HepG2 (cell line): Measurements from ENCODE around the gene DPYSL3.

Source experiments
- ASH2L ChIP-seq: fragments of 300-600, 200-600 bp; sonication (generic); IDR thresholded peaks from 2 replicates; pipeline ENCODE4 v1.7.0; 2017; ENCODE audit warnings: low read depth, mild to moderate bottlenecking, moderate library complexity, mixed read lengths, low read length; ENCODE audit not compliant: insufficient read length
- FOXM1 ChIP-seq: sonication (generic); formaldehyde crosslinking; IDR thresholded peaks from 2 replicates; pipeline ENCODE4 v1.5.0; 2020; ENCODE audit warnings: missing genetic modification reagents
- HCFC1 ChIP-seq: fragments of 150-350 bp; IDR thresholded peaks from 2 replicates; pipeline ENCODE4 v1.6.1; 2014; ENCODE audit warnings: low read depth, low read length
- MTA1 ChIP-seq: sonication (generic); formaldehyde crosslinking; IDR thresholded peaks from 2 replicates; pipeline ENCODE4 v1.4.0; 2020; ENCODE audit warnings: missing genetic modification reagents, mild to moderate bottlenecking, borderline replicate concordance
- NFE2L2 ChIP-seq: fragments of 150-350 bp; IDR thresholded peaks from 2 replicates; pipeline ENCODE4 v1.6.1; 2014; ENCODE audit warnings: low read length
- ZNF124 ChIP-seq: sonication (generic); formaldehyde crosslinking; IDR thresholded peaks from 2 replicates; pipeline ENCODE4 v1.4.0; 2020; ENCODE audit warnings: missing genetic modification reagents
- ZNF136 ChIP-seq: sonication (generic); formaldehyde crosslinking; IDR thresholded peaks from 2 replicates; pipeline ENCODE4 v1.8.1; 2022; ENCODE audit warnings: low read depth, mild to moderate bottlenecking, moderate library complexity, missing genetic modification reagents
- ZNF235 ChIP-seq: sonication (generic); formaldehyde crosslinking; IDR thresholded peaks from 2 replicates; pipeline ENCODE4 v1.8.1; 2023; ENCODE audit warnings: mild to moderate bottlenecking, missing genetic modification reagents, borderline replicate concordance
- ZNF629 ChIP-seq: sonication (generic); formaldehyde crosslinking; conservative IDR thresholded peaks from 2 replicates; pipeline ENCODE4 v1.5.0; 2020; ENCODE audit warnings: missing genetic modification reagents
- ZNF660 ChIP-seq: sonication (generic); formaldehyde crosslinking; IDR thresholded peaks from 2 replicates; pipeline ENCODE4 v1.5.1; 2020; ENCODE audit warnings: mild to moderate bottlenecking, low read depth, missing genetic modification reagents, borderline replicate concordance
- TF ChIP-seq, protein P1 (sequence below): sonication (generic); formaldehyde crosslinking; IDR thresholded peaks from 2 replicates; pipeline ENCODE4 v1.5.0; 2020; ENCODE audit warnings: mild to moderate bottlenecking, missing genetic modification reagents
- TF ChIP-seq, protein P2 (sequence below): IDR thresholded peaks from 2 replicates; pipeline ENCODE4 v1.6.1; 2012; ENCODE audit warnings: inconsistent platforms

DNA sequence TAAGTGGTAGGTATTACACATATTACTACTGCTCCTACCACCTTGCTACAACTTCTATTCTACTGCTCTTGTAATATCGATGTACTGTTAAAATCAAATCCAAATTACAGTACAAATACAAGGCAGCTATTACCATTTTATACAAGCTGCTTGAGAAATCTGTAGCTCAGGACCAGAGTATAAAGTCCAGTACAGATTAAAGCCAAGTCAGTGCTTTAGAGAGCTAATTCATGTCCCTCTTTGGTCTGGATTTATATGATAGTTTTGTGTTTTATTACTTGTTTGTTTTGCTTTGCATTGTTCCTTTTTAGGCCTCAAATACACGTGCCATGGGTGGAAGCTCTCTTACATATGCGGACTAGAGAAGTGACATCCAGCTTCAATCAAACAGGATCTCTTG lies 75.8 kb downstream of the DPYSL3 start:
- no peak for TF ChIP-seq ZNF629 (CRISPR knock-in tag)
- TF ChIP-seq, protein P1, sequence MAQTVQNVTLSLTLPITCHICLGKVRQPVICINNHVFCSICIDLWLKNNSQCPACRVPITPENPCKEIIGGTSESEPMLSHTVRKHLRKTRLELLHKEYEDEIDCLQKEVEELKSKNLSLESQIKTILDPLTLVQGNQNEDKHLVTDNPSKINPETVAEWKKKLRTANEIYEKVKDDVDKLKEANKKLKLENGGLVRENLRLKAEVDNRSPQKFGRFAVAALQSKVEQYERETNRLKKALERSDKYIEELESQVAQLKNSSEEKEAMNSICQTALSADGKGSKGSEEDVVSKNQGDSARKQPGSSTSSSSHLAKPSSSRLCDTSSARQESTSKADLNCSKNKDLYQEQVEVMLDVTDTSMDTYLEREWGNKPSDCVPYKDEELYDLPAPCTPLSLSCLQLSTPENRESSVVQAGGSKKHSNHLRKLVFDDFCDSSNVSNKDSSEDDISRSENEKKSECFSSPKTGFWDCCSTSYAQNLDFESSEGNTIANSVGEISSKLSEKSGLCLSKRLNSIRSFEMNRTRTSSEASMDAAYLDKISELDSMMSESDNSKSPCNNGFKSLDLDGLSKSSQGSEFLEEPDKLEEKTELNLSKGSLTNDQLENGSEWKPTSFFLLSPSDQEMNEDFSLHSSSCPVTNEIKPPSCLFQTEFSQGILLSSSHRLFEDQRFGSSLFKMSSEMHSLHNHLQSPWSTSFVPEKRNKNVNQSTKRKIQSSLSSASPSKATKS (CRISPR knock-in tag), result no peak
- TF ChIP-seq ZNF660 (CRISPR knock-in tag), result no peak
- no peak for TF ChIP-seq ZNF124 (CRISPR knock-in tag)
- TF ChIP-seq, protein P2, sequence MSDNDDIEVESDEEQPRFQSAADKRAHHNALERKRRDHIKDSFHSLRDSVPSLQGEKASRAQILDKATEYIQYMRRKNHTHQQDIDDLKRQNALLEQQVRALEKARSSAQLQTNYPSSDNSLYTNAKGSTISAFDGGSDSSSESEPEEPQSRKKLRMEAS, result no peak
- no peak for TF ChIP-seq ASH2L
- TF ChIP-seq NFE2L2, result no peak
- no peak for TF ChIP-seq HCFC1
- no peak for TF ChIP-seq ZNF136 (CRISPR knock-in tag)
- no peak for TF ChIP-seq ZNF235 (CRISPR knock-in tag)
- no peak for TF ChIP-seq FOXM1 (CRISPR knock-in tag)
- TF ChIP-seq MTA1, result no peak
